22Rv1 (cell line): ENCODE data around the gene ACOT2.
"Not testable (repeated sequence)": the region's sequence is repeated elsewhere in the genome, so short reads cannot be mapped to it uniquely, and the experiment has no call there.

ENCODE experiments used
- ZFX ChIP-seq: fragments of 450-650 bp; IDR thresholded peaks from 2 replicates; pipeline ENCODE4 v1.6.1; 2017; ENCODE audit warnings: antibody characterized with exemption, borderline replicate concordance
- TF ChIP-seq, protein P1 (sequence below): fragments of 450-650 bp; IDR thresholded peaks from 2 replicates; pipeline ENCODE4 v1.5.1; 2017; ENCODE audit warnings: mild to moderate bottlenecking

DNA sequence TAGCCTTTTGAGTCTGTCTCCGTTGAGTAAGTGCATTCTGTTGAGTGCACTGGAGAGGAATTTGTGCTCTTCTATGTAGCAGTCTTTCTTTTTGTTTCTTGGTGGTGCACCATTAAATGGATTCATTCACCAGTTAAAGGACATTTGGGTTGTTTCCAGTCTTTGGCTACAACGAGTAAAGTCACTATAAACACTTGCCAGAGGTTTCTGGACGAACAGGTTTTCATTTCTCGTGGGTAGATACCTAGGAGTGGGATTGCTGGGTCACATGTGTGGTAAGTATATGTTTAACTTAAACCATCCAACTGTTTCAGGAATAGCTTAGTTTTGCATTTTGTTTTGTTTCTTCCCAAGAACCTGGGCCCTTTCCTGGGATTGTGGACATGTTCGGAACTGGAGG lies 4.0 kb downstream of the ACOT2 start:
- TF ChIP-seq, protein P1, sequence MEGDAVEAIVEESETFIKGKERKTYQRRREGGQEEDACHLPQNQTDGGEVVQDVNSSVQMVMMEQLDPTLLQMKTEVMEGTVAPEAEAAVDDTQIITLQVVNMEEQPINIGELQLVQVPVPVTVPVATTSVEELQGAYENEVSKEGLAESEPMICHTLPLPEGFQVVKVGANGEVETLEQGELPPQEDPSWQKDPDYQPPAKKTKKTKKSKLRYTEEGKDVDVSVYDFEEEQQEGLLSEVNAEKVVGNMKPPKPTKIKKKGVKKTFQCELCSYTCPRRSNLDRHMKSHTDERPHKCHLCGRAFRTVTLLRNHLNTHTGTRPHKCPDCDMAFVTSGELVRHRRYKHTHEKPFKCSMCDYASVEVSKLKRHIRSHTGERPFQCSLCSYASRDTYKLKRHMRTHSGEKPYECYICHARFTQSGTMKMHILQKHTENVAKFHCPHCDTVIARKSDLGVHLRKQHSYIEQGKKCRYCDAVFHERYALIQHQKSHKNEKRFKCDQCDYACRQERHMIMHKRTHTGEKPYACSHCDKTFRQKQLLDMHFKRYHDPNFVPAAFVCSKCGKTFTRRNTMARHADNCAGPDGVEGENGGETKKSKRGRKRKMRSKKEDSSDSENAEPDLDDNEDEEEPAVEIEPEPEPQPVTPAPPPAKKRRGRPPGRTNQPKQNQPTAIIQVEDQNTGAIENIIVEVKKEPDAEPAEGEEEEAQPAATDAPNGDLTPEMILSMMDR = not testable (repeated sequence)
- not testable (repeated sequence) for TF ChIP-seq ZFX
